ENCODE measurements around the gene OSBPL2. TPM values are rescaled to one million over a fixed set of nuclear protein-coding genes. Genes with fewer than 3 reads are reported as not detected.

Gene OSBPL2
- total RNA-seq, 1 donor from 2014 or later, result 55.3 TPM

DNA sequence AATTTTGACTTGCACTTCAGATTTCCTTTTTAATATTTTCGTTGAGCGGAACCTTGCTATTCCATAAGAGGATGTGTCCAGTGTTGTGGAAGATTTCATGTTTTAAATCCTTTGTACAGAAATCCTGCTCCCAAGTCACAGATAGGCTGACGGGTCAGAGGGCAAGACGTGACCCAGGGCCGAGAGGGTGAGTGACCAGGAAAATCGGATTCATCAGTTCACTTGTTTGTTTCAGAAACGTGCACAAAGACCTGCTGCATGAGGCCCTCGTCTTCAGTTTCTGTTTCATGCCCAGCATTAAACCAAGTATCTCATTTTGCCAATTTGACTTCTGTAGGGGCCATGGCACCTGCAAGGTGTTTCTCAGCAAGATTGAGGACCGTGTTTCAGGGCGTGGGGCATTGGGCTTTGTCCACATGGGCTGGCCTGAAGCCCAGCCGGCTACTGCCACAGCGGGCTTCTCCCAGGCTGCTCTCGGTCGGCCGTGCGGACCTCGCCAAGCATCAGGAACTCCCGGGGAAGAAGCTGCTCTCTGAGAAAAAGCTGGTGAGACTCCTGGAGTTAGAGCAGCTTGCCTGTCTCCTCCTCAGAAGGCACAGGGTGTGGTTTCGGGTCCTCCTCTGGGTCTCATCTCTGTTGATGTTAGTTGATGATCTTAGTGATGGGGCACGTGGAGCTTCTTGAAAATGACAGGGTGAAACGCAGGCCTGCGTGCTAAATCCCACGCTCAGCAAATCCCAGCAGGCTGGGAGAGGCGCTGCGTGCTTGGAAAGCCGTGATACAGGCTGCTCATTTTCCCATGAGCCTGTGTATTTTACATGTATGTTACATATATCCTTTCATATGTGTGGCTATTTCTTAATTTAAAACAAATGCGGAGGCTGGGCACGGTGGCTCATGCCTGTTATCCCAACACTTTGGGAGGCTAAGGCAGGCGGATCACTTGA is 45.0 kb upstream of the OSBPL2 start:
- H3K4me3 ChIP-seq, result no peak overlapping the region
- H3K9me3 ChIP-seq (replicated peaks), result no peaks in the 10 kb centered on the region
- peaks cover 66% of the 10 kb centered on the region for H3K36me3 ChIP-seq
- TF ChIP-seq, protein P1, sequence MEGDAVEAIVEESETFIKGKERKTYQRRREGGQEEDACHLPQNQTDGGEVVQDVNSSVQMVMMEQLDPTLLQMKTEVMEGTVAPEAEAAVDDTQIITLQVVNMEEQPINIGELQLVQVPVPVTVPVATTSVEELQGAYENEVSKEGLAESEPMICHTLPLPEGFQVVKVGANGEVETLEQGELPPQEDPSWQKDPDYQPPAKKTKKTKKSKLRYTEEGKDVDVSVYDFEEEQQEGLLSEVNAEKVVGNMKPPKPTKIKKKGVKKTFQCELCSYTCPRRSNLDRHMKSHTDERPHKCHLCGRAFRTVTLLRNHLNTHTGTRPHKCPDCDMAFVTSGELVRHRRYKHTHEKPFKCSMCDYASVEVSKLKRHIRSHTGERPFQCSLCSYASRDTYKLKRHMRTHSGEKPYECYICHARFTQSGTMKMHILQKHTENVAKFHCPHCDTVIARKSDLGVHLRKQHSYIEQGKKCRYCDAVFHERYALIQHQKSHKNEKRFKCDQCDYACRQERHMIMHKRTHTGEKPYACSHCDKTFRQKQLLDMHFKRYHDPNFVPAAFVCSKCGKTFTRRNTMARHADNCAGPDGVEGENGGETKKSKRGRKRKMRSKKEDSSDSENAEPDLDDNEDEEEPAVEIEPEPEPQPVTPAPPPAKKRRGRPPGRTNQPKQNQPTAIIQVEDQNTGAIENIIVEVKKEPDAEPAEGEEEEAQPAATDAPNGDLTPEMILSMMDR (IDR thresholded peaks at IDR 0.05; ENCODE audit: borderline replicate concordance), result no peak
- H3K4me1 ChIP-seq, result peaks cover 28% of the 10 kb centered on the region
- intact Hi-C loops (cut with micrococcal nuclease), result no loop called here
- H3K27ac ChIP-seq (replicated peaks), result no peak overlapping the region
- H3K27me3 ChIP-seq (ENCODE audit: low read depth), result no peaks in the 10 kb centered on the region
- DNase-seq, result no peak

DNA sequence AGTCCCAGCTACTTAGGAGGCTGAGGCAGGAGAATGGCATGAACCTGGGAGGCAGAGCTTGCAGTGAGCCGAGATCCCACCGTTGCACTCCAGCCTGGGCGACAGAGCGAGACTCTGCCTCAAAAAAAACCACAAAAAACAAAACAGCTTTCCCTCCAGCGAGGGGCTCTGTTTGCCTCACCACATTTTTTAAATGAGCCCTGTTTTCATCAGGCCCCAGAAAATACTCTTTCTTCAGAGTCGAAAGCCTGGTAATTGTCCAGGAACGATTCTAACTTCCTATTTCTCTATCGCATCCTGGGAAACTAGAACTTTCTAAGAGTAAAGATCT is 43.3 kb upstream of the OSBPL2 start:
- Histone ChIP-seq H3K4me3 (no peak overlapping the region), H3K4me1 (peaks cover 28% of the 10 kb centered on the region), H3K27ac (replicated peaks) (no peak overlapping the region), H3K9me3 (replicated peaks) (no peaks in the 10 kb centered on the region), H3K27me3 (ENCODE audit: low read depth) (no peaks in the 10 kb centered on the region), H3K36me3 (peaks cover 71% of the 10 kb centered on the region)
- TF ChIP-seq, protein P1 (IDR thresholded peaks at IDR 0.05; ENCODE audit: borderline replicate concordance), result no peak
- no peak for DNase-seq
- intact Hi-C loops (cut with micrococcal nuclease), result no loop called here

DNA sequence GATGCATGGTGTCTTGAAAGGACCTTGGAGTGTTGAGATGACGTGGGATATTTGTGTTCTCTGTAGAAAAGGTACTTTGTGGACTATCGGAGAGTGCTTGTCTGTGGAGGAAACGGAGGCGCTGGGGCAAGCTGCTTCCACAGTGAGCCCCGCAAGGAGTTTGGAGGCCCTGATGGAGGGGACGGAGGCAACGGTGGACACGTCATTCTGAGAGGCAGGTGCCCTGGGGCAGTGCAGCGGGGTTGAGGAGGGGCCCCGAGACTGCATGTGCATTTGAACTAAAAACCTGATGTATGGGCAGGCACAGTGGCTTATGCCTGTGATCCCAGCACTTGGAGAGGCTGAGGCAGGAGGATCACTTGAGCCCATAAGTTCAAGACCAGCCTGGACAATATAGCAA is 42.6 kb upstream of the OSBPL2 start:
- intact Hi-C loops (cut with micrococcal nuclease), result no loop called here
- peaks cover 26% of the 10 kb centered on the region for H3K4me1 ChIP-seq
- no peak for DNase-seq
- TF ChIP-seq, protein P1 (IDR thresholded peaks at IDR 0.05; ENCODE audit: borderline replicate concordance), result no peak
- H3K4me3 ChIP-seq, result no peak overlapping the region
- peaks cover 71% of the 10 kb centered on the region for H3K36me3 ChIP-seq
- no peaks in the 10 kb centered on the region for H3K27me3 ChIP-seq (ENCODE audit: low read depth)
- no peak overlapping the region for H3K27ac ChIP-seq (replicated peaks)
- no peaks in the 10 kb centered on the region for H3K9me3 ChIP-seq (replicated peaks)

DNA sequence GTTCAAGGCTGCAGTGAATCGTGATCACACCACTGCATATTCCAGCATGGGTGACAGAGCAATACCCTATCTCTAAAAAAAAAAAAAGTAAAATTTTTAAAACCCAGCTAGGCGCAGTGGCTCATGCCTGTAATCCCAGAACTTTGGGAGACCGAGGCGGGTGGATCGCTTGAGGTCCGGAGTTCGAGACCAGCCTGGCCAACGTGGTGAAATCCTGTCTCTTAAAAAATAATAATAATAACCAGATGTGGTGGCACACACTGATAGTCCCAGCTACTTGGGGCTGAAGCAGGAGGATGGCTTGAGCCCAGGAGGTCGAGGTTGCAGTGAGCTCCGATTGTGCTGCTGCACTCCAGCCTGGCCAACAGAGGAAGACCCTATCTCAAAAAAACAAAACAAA is 42.0 kb upstream of the OSBPL2 start:
- H3K27ac ChIP-seq (replicated peaks), result no peak overlapping the region
- H3K4me3 ChIP-seq, result no peak overlapping the region
- peaks cover 20% of the 10 kb centered on the region for H3K4me1 ChIP-seq
- intact Hi-C loops (cut with micrococcal nuclease), result no loop called here
- TF ChIP-seq, protein P1 (IDR thresholded peaks at IDR 0.05; ENCODE audit: borderline replicate concordance), result no peak
- no peak for DNase-seq
- no peaks in the 10 kb centered on the region for H3K9me3 ChIP-seq (replicated peaks)
- H3K27me3 ChIP-seq (ENCODE audit: low read depth), result no peaks in the 10 kb centered on the region
- H3K36me3 ChIP-seq, result peaks cover 76% of the 10 kb centered on the region

DNA sequence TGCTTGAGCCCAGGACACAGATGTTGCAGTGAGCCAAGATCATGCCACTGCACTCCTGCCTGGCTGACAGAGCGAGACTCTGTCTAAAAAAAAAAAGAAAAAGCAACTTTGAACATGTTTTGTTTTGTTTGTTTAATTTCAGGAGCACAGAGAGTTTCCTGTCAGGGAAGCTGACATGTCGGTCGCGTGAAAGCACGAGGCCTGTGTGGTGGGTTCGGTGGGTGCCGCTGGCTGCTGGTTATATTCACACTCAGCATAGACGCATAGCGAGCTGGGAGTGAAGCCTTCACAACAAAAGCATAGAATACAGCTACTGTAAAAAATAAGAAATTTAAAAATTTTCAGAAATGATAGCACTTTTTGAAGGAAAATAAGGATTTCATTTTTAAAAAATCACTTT is 41.0 kb upstream of the OSBPL2 start:
- no peak overlapping the region for H3K27ac ChIP-seq (replicated peaks)
- peaks cover 10% of the 10 kb centered on the region for H3K4me1 ChIP-seq
- DNase-seq, result no peak
- intact Hi-C loops (cut with micrococcal nuclease), result no loop called here
- peaks cover 86% of the 10 kb centered on the region for H3K36me3 ChIP-seq
- no peak overlapping the region for H3K4me3 ChIP-seq
- H3K27me3 ChIP-seq (ENCODE audit: low read depth), result no peaks in the 10 kb centered on the region
- TF ChIP-seq, protein P1 (IDR thresholded peaks at IDR 0.05; ENCODE audit: borderline replicate concordance), result no peak
- no peaks in the 10 kb centered on the region for H3K9me3 ChIP-seq (replicated peaks)

All from left ventricle myocardium inferior (tissue), 1 donor.